Lower lobe of right lung (tissue), 2 donors: ENCODE results near the gene PAIP2. TPM values are rescaled to one million over a fixed set of nuclear protein-coding genes. Genes with fewer than 3 reads are reported as not detected.

ENCODE experiments used
- ATAC-seq, 2 donors: fragments of 200-7000 bp; cut with Tn5 transposase; one replicate each; pipeline ENCODE4 v1.9.1; 2020 to 2022; ENCODE audit warnings: mild to moderate bottlenecking in 2 of 2, moderate library complexity in 2 of 2
- DNase-seq: peaks from one replicate; pipeline ENCODE4 v3.0.0-alpha.2; 2020
- H3K27ac ChIP-seq: fragments of 200-600 bp; one replicate; pipeline ENCODE4 v1.8.0; 2022
- H3K27me3 ChIP-seq: fragments of 200-600 bp; one replicate; pipeline ENCODE4 v1.8.0; 2022; ENCODE audit warnings: low read depth
- H3K36me3 ChIP-seq: fragments of 200-600 bp; one replicate; pipeline ENCODE4 v1.8.0; 2022; ENCODE audit warnings: mild to moderate bottlenecking
- H3K4me1 ChIP-seq: fragments of 200-600 bp; one replicate; pipeline ENCODE4 v1.8.0; 2022
- H3K4me3 ChIP-seq: fragments of 200-600 bp; one replicate; pipeline ENCODE4 v1.8.0; 2022; ENCODE audit warnings: mild to moderate bottlenecking
- H3K9me3 ChIP-seq: fragments of 200-600 bp; one replicate; pipeline ENCODE4 v1.8.0; 2022
- intact Hi-C: fragments of 100-400 bp; cut with DNase I; formaldehyde crosslinking; loops from one replicate; pipeline ENCODE4 v1.11.0; 2022
- total RNA-seq: library from RNA; stranded (reverse); fragmentation: NEBNext Ultra II Directional; extraction: Animal tissue kit (Norgen Biotek cat#: 25700); gene quantifications from one replicate; pipeline ENCODE4 v1.2.1, GENCODE V29; 2021
- TF ChIP-seq, protein P1 (sequence below): fragments of 200-600 bp; IDR thresholded peaks from one replicate; pipeline ENCODE4 v1.8.0; 2022; ENCODE audit warnings: antibody characterized with exemption, mild to moderate bottlenecking
- donor health status: DM: no; HTN: yes; CAD: no; lungs with severe emphysema.

The PAIP2 gene
- total RNA-seq, 1 donor from 2014 or later: 84.1 TPM

DNA sequence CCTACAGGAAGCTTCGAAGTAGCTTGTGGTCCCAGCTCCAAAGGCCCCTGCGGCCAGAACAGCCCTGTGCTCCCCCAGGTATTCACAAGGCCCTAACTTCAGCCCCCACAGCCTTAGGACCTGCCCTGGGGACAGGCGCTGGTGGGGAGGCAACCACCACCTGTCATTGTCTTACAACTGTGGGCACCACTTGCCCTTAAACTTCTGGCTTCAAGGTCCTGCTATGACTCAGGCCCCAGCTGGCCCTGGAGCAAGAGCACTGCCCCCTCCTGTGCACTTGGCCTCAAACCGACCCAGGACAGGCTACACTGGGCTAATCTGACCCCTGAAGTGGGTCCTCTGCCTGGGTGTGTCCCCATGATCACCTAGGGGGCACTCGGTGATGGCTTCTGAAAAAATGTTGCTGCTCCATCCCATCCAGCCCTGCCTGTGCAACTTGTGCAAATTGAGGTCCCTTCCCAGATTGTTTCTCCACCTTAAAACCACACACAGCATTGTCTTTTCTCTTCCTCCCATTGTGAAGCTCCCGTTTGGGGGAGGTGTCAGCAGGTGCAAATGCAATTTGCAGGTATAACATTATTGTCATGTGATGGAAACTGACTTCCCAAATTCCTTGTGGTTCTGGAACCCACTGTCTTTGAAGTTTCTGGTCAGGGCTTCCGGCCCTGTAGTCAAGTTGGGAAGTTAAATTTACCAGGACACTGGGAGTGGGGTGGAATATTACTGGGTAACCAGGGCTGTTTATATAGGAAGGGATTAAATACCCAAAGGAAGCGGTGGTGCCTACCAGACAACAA lies 54.4 kb downstream of the PAIP2 start:
- no peaks in the 10 kb centered on the region for H3K9me3 ChIP-seq
- TF ChIP-seq, protein P1, sequence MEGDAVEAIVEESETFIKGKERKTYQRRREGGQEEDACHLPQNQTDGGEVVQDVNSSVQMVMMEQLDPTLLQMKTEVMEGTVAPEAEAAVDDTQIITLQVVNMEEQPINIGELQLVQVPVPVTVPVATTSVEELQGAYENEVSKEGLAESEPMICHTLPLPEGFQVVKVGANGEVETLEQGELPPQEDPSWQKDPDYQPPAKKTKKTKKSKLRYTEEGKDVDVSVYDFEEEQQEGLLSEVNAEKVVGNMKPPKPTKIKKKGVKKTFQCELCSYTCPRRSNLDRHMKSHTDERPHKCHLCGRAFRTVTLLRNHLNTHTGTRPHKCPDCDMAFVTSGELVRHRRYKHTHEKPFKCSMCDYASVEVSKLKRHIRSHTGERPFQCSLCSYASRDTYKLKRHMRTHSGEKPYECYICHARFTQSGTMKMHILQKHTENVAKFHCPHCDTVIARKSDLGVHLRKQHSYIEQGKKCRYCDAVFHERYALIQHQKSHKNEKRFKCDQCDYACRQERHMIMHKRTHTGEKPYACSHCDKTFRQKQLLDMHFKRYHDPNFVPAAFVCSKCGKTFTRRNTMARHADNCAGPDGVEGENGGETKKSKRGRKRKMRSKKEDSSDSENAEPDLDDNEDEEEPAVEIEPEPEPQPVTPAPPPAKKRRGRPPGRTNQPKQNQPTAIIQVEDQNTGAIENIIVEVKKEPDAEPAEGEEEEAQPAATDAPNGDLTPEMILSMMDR: no peak
- H3K36me3 ChIP-seq: no peaks in the 10 kb centered on the region
- DNase-seq: no peak
- peaks cover 31% of the 10 kb centered on the region for H3K27me3 ChIP-seq
- no peak for ATAC-seq
- H3K27ac ChIP-seq: no peak overlapping the region
- peaks cover 35% of the 10 kb centered on the region for H3K4me1 ChIP-seq
- intact Hi-C loops: no loop called here
- no peak overlapping the region for H3K4me3 ChIP-seq

DNA sequence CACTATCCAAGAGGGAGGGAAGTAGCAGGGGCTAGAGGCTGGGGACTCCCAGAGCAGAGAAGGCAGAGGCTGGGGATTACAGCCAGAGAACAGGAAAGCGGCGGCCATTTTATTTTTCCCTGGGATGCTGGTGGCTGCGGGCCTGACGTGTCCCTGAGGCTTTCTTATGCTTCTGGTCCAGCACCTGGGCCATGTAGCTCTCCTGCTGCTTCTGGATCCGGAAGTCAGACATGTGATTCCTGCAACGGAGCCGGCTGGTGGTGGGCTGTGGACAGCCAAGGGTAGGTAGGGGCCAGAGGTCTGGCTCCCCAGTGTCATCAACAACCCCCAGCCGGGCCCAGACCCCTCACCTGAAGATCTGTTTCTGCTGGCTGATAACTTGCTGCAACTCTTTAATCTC lies 55.0 kb downstream of the PAIP2 start:
- H3K27ac ChIP-seq: no peak overlapping the region

DNA sequence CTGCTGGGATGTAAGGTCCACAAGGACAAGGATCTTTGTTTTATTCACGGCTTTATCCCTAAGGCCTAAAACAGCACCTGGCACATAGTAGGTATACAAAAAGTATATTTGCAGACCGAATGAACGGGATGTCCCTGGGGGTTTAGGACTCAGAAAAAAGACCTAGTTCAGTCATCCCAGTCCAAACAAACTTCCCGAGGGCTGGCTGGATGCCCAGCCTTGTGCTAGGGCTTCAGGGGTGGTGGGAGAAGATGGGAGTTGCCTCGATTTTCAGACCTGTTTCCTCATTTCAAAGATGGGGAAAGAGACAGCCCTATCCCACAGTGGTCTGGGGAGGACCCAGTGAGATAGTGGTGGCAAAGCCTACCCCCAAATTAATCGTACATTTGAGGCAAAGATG lies 56.3 kb downstream of the PAIP2 start:
- H3K9me3 ChIP-seq: no peaks in the 10 kb centered on the region
- ATAC-seq: no peak
- no peak for DNase-seq
- TF ChIP-seq, protein P1: no peak
- H3K4me1 ChIP-seq: peaks cover 29% of the 10 kb centered on the region
- no peaks in the 10 kb centered on the region for H3K36me3 ChIP-seq
- intact Hi-C loops: no loop called here
- no peak overlapping the region for H3K27ac ChIP-seq
- peaks cover 27% of the 10 kb centered on the region for H3K27me3 ChIP-seq
- no peak overlapping the region for H3K4me3 ChIP-seq

More for the DNA sequence above, 55.0 kb downstream of the PAIP2 start:
- ATAC-seq (no peak), DNase-seq (no peak)
- H3K4me1 ChIP-seq: peaks cover 31% of the 10 kb centered on the region
- H3K36me3 ChIP-seq: no peaks in the 10 kb centered on the region
- TF ChIP-seq, protein P1: no peak
- no peaks in the 10 kb centered on the region for H3K9me3 ChIP-seq
- H3K4me3 ChIP-seq: no peak overlapping the region
- intact Hi-C loops: no loop called here
- peaks cover 31% of the 10 kb centered on the region for H3K27me3 ChIP-seq

DNA sequence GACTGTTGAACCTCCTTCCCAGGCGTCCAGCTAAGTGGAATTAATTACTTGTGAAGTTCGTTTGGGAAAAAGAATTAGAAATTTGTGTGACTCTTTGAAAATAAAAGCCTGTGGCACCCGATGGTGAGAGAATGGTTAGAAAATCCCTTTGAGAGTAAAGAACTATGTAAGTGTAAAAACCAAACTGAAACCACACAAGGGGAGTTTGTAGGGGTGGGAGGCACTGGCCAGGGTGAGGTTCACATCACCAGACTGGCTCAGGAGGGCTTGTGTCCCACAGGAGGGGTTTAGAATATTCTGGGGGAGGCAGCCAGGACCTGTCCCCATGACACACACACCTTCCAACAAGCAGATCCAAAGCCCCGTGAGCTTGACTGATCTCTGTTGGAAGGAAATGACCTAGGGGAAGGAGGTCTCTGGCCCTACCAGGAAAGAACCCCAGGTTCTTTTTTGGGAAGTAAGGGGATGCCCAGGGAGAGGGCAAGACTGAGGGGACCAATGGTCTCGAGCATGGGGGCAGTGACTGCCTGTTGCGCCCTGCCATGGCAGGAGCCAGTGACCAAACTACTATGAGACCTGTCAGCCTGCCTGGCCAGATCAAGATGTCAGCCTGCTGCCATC lies 58.0 kb downstream of the PAIP2 start:
- Histone ChIP-seq H3K4me3 (no peak overlapping the region), H3K36me3 (no peaks in the 10 kb centered on the region), H3K4me1 (peaks cover 25% of the 10 kb centered on the region), H3K9me3 (no peaks in the 10 kb centered on the region), H3K27ac (no peak overlapping the region), H3K27me3 (peaks cover 10% of the 10 kb centered on the region)
- TF ChIP-seq, protein P1: no peak
- intact Hi-C loops: no loop called here
- ATAC-seq (no peak), DNase-seq (no peak)

DNA sequence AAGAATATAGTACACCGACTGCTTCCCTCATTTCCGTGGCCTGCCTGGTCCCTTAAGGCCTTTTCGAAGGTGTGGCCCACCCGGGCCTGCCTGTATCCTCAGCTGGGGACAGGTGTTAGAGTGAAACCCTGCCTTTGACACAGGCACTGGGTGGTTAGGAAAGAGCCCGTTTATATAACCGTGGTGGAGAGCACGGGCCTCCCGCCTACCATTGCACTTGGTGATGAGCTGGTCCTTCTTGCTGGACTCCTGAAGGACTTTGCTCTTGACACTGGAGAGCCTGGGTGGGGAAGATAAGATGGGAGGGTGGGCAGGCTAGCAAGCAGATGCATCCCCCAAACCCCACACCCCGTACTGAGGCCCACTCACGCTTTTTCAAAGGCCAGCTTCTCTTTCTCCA lies 59.9 kb downstream of the PAIP2 start:
- no peaks in the 10 kb centered on the region for H3K9me3 ChIP-seq
- no peaks in the 10 kb centered on the region for H3K27me3 ChIP-seq
- no peak overlapping the region for H3K27ac ChIP-seq
- intact Hi-C loops: no loop called here
- DNase-seq (no peak), ATAC-seq (no peak)
- TF ChIP-seq, protein P1: no peak
- H3K36me3 ChIP-seq: no peaks in the 10 kb centered on the region
- no peak overlapping the region for H3K4me3 ChIP-seq
- peaks cover 19% of the 10 kb centered on the region for H3K4me1 ChIP-seq
